Astrocyte of the spinal cord (primary cell): ENCODE measurements around the gene COL4A4.

Experiments used
- DNase-seq: peaks from one replicate; pipeline ENCODE4 v3.0.0; 2011; ENCODE audit warnings: low read depth, low spot score
- H3K4me3 ChIP-seq: 2 replicates; pipeline ENCODE4 v1.5.1; 2011; ENCODE audit warnings: low read depth, mild to moderate bottlenecking, low read length, moderate library complexity
- CTCF ChIP-seq: IDR thresholded peaks from 2 replicates; pipeline ENCODE4 v1.5.1; 2012; ENCODE audit warnings: low read depth, mild to moderate bottlenecking, low read length, inconsistent platforms
- in situ Hi-C: cut with HindIII; loops from 2 replicates; pipeline ENCODE4 v1.10.0; 2017; ENCODE audit warnings: low sequenced_read_pairs

Gene COL4A4

GRCh38 chr2:226991663-226992062, 172.3 kb downstream of the COL4A4 start:
- DNase-seq, result no peak
- no peak overlapping the region for H3K4me3 ChIP-seq
- in situ Hi-C loops, result no loop called here
- TF ChIP-seq CTCF, result no peak

DNA sequence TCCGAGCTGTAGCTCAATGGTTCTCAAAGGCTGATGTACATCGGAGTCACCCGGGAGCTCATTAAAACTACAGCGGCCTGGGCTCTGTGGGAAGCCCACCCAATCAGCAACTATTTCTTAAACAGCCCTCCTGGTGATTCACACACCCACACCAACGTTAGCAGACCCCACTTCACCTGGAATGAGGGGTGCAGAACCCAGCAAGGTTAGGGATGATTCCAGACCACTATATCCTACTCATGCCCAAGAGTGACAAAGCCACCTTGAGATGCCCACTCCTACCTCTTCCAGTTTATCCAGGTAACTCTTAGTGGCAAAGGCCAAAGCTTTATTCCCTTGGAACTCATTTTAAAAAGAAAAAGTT, 178.4 kb downstream of the COL4A4 start:
- TF ChIP-seq CTCF, result no peak
- no peak overlapping the region for H3K4me3 ChIP-seq
- in situ Hi-C loops, result no loop called here
- no peak for DNase-seq

DNA sequence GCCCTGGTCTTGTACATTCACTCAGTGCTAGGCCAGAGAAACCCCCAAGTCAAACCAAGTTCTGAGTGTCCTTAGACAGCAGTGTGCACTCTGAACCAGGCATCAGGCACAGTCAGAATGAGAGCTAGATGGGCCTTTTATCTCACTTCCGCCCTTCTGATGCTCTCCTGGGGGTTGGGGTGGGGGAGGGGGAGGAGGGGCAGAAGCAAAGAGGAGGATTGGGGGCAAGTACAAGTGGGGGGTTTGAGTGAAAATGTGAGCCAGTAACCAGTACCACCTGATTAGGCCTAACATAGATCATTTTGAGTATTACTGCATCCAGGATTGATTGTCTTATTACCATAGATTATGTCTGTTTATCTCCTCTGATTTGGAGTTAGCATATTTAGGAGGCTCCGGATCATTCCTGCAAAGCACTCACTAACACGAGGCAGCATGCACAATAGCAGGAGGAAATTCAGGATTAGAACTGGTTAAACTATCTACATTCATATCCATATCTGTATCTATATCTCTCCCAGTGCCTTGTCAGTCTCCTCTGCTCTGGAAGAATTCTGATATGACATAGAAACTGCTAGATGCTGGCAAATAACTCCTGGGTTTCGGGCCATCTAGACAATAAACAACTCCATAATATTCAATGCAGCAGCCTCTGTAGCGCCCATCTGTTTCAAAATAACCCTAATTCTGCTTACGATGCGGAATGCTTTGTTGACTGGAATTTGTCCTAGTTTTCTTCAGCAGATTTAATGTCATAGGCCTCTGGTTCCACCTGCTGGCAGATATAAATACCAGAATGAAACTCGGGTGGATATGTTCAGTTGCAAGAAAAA, 179.0 kb downstream of the COL4A4 start:
- in situ Hi-C loops, result no loop called here
- H3K4me3 ChIP-seq, result no peak overlapping the region
- TF ChIP-seq CTCF, result peak; percentile 58
- DNase-seq, result peak; percentile 80

DNA sequence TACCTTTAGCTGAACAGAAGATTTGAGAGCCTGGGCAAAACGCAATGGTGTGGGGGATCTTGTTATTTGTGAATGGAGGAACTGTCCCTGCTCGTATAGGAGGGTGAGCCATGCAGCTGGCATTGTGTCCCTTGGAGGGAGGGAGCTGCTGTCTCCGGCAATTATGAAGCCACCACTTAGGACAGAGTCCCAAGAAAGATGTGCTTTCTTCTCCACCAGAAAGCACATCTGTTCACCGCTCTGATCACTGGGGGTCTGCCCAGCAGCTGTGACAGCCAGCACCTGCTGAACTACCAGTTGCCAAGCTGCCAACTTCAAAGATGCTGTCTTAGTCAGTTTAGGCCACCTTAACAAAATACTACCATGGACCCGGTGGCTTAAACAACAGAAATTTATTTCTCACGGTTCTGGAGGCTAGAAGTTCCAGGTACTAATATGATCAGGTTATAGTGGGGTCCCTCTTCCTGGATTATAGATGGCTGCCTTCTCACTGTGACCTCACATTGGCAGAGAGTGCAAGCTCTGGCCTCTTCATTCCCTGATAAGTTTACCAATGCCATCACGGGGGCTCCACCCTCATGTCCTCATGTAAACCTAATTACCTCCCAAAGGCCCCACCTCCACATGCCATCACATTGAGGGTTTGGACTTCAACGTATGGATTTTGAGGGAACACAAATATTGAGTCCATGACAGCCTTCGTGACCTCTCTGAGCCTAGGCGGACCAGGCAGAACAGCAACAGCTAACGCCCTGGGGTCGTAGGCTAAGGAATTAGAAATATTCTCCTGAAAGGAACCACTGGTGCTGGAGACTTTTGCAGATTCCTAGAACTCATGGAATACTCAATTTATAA, 179.9 kb downstream of the COL4A4 start:
- in situ Hi-C loops, result no loop called here
- no peak for DNase-seq
- H3K4me3 ChIP-seq, result no peak overlapping the region
- no peak for TF ChIP-seq CTCF

DNA sequence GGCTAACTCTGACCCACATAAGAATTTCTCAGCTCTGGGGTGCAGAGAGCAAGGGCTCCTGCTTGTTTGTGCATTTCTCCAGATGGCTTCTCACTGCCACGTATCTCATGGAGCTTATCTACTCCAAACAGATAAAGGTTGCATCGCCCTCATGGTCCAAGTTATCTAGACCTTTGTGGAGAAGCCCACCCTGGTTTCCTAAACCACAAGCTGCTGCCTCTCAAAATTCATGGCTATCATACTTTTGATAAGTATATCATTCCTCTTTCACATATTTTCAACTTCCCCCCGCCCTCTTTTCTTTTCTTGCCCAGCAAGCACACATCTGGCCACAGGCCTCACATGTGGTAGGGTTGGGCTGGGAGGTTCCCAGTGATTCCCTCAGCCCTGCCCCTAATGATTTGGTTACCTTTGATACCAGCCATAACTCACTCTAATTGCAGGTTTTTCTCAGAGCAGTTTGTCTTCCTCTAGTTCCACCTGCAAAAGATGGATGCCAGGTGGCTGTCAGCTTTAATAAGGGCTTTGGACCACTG, 182.1 kb downstream of the COL4A4 start:
- H3K4me3 ChIP-seq, result no peak overlapping the region
- no peak for TF ChIP-seq CTCF
- in situ Hi-C loops, result no loop called here
- no peak for DNase-seq

DNA sequence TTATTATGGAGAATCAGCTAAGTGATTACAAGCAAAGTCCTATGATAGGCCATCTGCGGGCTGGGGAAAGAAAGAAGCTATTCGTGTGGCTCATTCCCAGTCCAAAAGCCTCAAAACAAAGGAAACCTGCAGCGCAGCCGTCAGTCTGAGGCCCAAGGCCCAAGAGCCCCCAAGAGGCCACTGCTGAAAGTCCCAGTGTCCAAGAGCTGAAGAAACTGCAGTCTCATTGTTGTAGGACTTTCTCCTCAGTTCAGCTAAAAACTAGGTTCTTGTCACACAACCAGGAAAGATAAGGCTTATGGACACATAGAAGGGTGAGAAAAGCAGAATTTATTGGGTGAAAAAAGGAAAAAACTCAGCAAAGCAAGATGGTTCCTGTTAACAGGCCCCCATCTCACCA, 185.0 kb downstream of the COL4A4 start:
- in situ Hi-C loops, result no loop called here
- DNase-seq, result no peak
- no peak for TF ChIP-seq CTCF
- no peak overlapping the region for H3K4me3 ChIP-seq
